H1 (cell line): ENCODE results near the gene UMODL1. TPM values are rescaled to one million over a fixed set of nuclear protein-coding genes. Genes with fewer than 3 reads are reported as not detected.

Source experiments
- CTCF ChIA-PET: fragments of 300-600 bp; sonication (Branson Sonifier 250); formaldehyde crosslinking; loops from one replicate; lab custom pipeline; 2021; ENCODE audit not compliant: partially characterized antibody; lab: Charles Lee
- POLR2A ChIA-PET: fragments of 300-600 bp; sonication (Branson Sonifier 250); formaldehyde crosslinking; loops from one replicate; lab custom pipeline; 2021; ENCODE audit warnings: inconsistent platforms; ENCODE audit not compliant: partially characterized antibody; lab: Charles Lee
- DNase-seq, 2 experiments: peaks; one replicate each; pipeline versions ENCODE4 v3.0.0 to v3.0.0-alpha.2; 2010 to 2022; ENCODE audit warnings: low spot score in 2 of 2, low read depth in 1 of 2, mixed read lengths in 1 of 2
- FAIRE-seq: peaks from 2 replicates; lab custom pipeline; 2011; peaks lifted over from hg19 to GRCh38; lab: Jason Lieb, UNC
- H2AFZ ChIP-seq: 2 replicates; pipeline ENCODE4 v1.8.1; 2012; ENCODE audit warnings: low read length, inconsistent platforms
- H2AK5ac ChIP-seq: 2 replicates; pipeline ENCODE4 v1.6.1; 2013; ENCODE audit warnings: low read depth, low read length
- H2BK120ac ChIP-seq: replicated peaks from 2 replicates; pipeline ENCODE3; 2013; ENCODE audit warnings: low read depth, low read length, inconsistent platforms
- H2BK12ac ChIP-seq: 2 replicates; pipeline ENCODE4 v1.6.1; 2013; ENCODE audit warnings: low read depth, low read length
- H2BK15ac ChIP-seq: 2 replicates; pipeline ENCODE4 v1.6.1; 2013; ENCODE audit warnings: low read length
- H2BK20ac ChIP-seq: 2 replicates; pipeline ENCODE4 v1.6.1; 2013; ENCODE audit warnings: low read length
- H2BK5ac ChIP-seq: 2 replicates; pipeline ENCODE4 v1.6.1; 2013; ENCODE audit warnings: low read depth, low read length
- H3K14ac ChIP-seq: 2 replicates; pipeline ENCODE4 v1.6.1; 2013; ENCODE audit warnings: inconsistent platforms; ENCODE audit not compliant: insufficient read length
- H3K18ac ChIP-seq: 2 replicates; pipeline ENCODE4 v1.6.1; 2013; ENCODE audit warnings: low read length; ENCODE audit errors: extremely low read depth
- H3K23ac ChIP-seq: 2 replicates; pipeline ENCODE4 v1.6.1; 2013; ENCODE audit warnings: inconsistent platforms; ENCODE audit not compliant: insufficient read length
- H3K23me2 ChIP-seq: 2 replicates; pipeline ENCODE4 v1.6.1; 2013; ENCODE audit warnings: low read depth, low read length
- H3K27ac ChIP-seq: 2 replicates; pipeline ENCODE4 v1.6.1; 2011; ENCODE audit warnings: low read depth, low read length, inconsistent platforms
- H3K27me3 ChIP-seq, 4 experiments: replicated peaks in 1 of 4; 1 replicate in 1 of 4; 2 replicates in 3 of 4; pipeline versions ENCODE4 v1.6.1 to v1.8.1; 2011 to 2013; ENCODE audit warnings: low read length in 3 of 4, mild to moderate bottlenecking in 3 of 4, inconsistent platforms in 2 of 4, mixed read lengths in 2 of 4, moderate library complexity in 1 of 4; ENCODE audit not compliant: control insufficient read depth in 3 of 4, insufficient read depth in 3 of 4; ENCODE audit errors: extremely low read depth in 1 of 4
- H3K36me3 ChIP-seq, 4 experiments: 2 replicates each; pipeline versions ENCODE4 v1.6.1 to v1.8.1; 2011 to 2013; ENCODE audit warnings: mild to moderate bottlenecking in 4 of 4, low read length in 3 of 4, moderate library complexity in 2 of 4, control low read depth in 1 of 4, inconsistent platforms in 1 of 4; ENCODE audit not compliant: insufficient read depth in 4 of 4, control insufficient read depth in 2 of 4
- H3K4ac ChIP-seq: replicated peaks from 2 replicates; pipeline ENCODE3; 2013; ENCODE audit warnings: low read length, low read depth, mixed read lengths, inconsistent platforms; ENCODE audit not compliant: insufficient read length
- H3K4me1 ChIP-seq, 4 experiments: replicated peaks in 1 of 4; 1 replicate in 1 of 4; 2 replicates in 3 of 4; pipeline versions ENCODE4 v1.6.1 to v1.8.1; 2011 to 2013; ENCODE audit warnings: low read length in 3 of 4, inconsistent platforms in 2 of 4, mixed read lengths in 1 of 4; ENCODE audit not compliant: insufficient read depth in 4 of 4, control insufficient read depth in 3 of 4
- H3K4me2 ChIP-seq, 2 experiments: 2 replicates each; pipeline versions ENCODE4 v1.6.1 to v1.8.1; 2011 to 2013; ENCODE audit warnings: low read depth in 2 of 2, low read length in 2 of 2, control low read depth in 1 of 2, inconsistent platforms in 1 of 2, mild to moderate bottlenecking in 1 of 2; ENCODE audit not compliant: insufficient read depth in 1 of 2
- H3K4me3 ChIP-seq, 4 experiments: fragments of 200-600, 300-600 bp in 1 of 4; sonication (generic), shearing (Covaris generic), sonication (Bioruptor Twin) in 1 of 4; 2 replicates each; pipeline versions ENCODE4 v1.5.1 to v1.8.1; 2011 to 2016; ENCODE audit warnings: low read length in 4 of 4, low read depth in 3 of 4, control low read depth in 2 of 4, inconsistent platforms in 2 of 4, mild to moderate bottlenecking in 2 of 4, mixed read lengths in 1 of 4, moderate library complexity in 1 of 4; ENCODE audit not compliant: insufficient read depth in 2 of 4; ENCODE audit errors: extremely low read depth in 1 of 4
- H3K56ac ChIP-seq: replicated peaks from 2 replicates; pipeline ENCODE3; 2013; ENCODE audit warnings: low read depth, mild to moderate bottlenecking, mixed read lengths, low read length, inconsistent platforms; ENCODE audit not compliant: insufficient read length
- H3K79me1 ChIP-seq: 2 replicates; pipeline ENCODE4 v1.6.1; 2013; ENCODE audit warnings: low read depth, low read length, control low read depth
- H3K79me2 ChIP-seq, 2 experiments: 2 replicates each; pipeline versions ENCODE4 v1.6.1 to v1.8.1; 2012 to 2013; ENCODE audit warnings: low read length in 2 of 2, mild to moderate bottlenecking in 2 of 2, inconsistent platforms in 1 of 2; ENCODE audit not compliant: insufficient read depth in 2 of 2, control insufficient read depth in 1 of 2
- H3K9ac ChIP-seq, 4 experiments: replicated peaks in 1 of 4; 1 replicate in 1 of 4; 2 replicates in 3 of 4; pipeline versions ENCODE4 v1.6.1 to v1.8.1; 2011 to 2013; ENCODE audit warnings: low read depth in 3 of 4, low read length in 3 of 4, control low read depth in 2 of 4, mild to moderate bottlenecking in 2 of 4, moderate library complexity in 2 of 4, inconsistent platforms in 1 of 4; ENCODE audit errors: extremely low read depth in 1 of 4
- H3K9me3 ChIP-seq, 2 experiments: 2 replicates each; pipeline versions ENCODE4 v1.6.1 to v1.8.1; 2012 to 2013; ENCODE audit warnings: mild to moderate bottlenecking in 2 of 2, moderate library complexity in 2 of 2, control low read depth in 1 of 2, inconsistent platforms in 1 of 2, low read depth in 1 of 2, low read length in 1 of 2, mixed read lengths in 1 of 2; ENCODE audit not compliant: insufficient read depth in 2 of 2
- H4K20me1 ChIP-seq, 2 experiments: replicated peaks in 1 of 2; 2 replicates each; pipeline versions ENCODE3 to v1.8.1; 2011 to 2013; ENCODE audit warnings: inconsistent platforms in 2 of 2, low read length in 2 of 2, mild to moderate bottlenecking in 1 of 2; ENCODE audit not compliant: insufficient read depth in 2 of 2, control insufficient read depth in 1 of 2
- H4K5ac ChIP-seq: 2 replicates; pipeline ENCODE4 v1.6.1; 2013; ENCODE audit warnings: low read length, low read depth, mixed read lengths, inconsistent platforms; ENCODE audit not compliant: insufficient read length
- H4K8ac ChIP-seq: 2 replicates; pipeline ENCODE4 v1.8.0; 2013; ENCODE audit warnings: mild to moderate bottlenecking, moderate library complexity, low read length, inconsistent platforms; ENCODE audit not compliant: insufficient read depth; ENCODE audit errors: extremely low read depth
- H4K91ac ChIP-seq: replicated peaks from 2 replicates; pipeline ENCODE3; 2013; ENCODE audit warnings: low read length, mixed read lengths, inconsistent platforms; ENCODE audit not compliant: insufficient read length
- BCL11A ChIP-seq, 2 experiments: IDR thresholded peaks; one replicate each; pipeline ENCODE4 v1.6.1; 2011; ENCODE audit warnings: low read depth in 2 of 2, low read length in 2 of 2, mild to moderate bottlenecking in 2 of 2
- BRCA1 ChIP-seq: IDR thresholded peaks from 2 replicates; pipeline ENCODE4 v1.6.1; 2012; ENCODE audit warnings: low read depth, low read length, improper control_type of control experiment
- CREB1 ChIP-seq: IDR thresholded peaks from 2 replicates; pipeline ENCODE4 v1.6.1; 2012; ENCODE audit warnings: inconsistent platforms
- EGR1 ChIP-seq: IDR thresholded peaks from 2 replicates; pipeline ENCODE4 v1.6.1; 2011; ENCODE audit warnings: low read depth, low read length, borderline replicate concordance
- FOSL1 ChIP-seq: IDR thresholded peaks from 2 replicates; pipeline ENCODE4 v1.6.1; 2011; ENCODE audit warnings: mild to moderate bottlenecking, low read depth, low read length, moderate library complexity; ENCODE audit not compliant: insufficient read depth
- JUN ChIP-seq: IDR thresholded peaks from 2 replicates; pipeline ENCODE4 v1.6.1; 2011; ENCODE audit warnings: low read depth, mild to moderate bottlenecking, improper control_type of control experiment, low read length
- RNF2 ChIP-seq: fragments of 200-900, 300-1000 bp; sonication (generic); IDR thresholded peaks from 2 replicates; pipeline ENCODE4 v1.7.1; 2016; ENCODE audit warnings: borderline replicate concordance, low read depth, mild to moderate bottlenecking, antibody characterized with exemption, low read length; ENCODE audit not compliant: poor library complexity, severe bottlenecking; ENCODE audit errors: missing control alignments
- RXRA ChIP-seq: IDR thresholded peaks from 2 replicates; pipeline ENCODE4 v1.6.1; 2011; ENCODE audit warnings: low read depth, mild to moderate bottlenecking, low read length, moderate library complexity; ENCODE audit not compliant: insufficient read depth
- SIN3A ChIP-seq, 2 experiments: IDR thresholded peaks in 1 of 2; conservative IDR thresholded peaks in 1 of 2; 2 replicates each; pipeline ENCODE4 v1.6.1; 2011 to 2012; ENCODE audit warnings: low read length in 2 of 2, improper control_type of control experiment in 1 of 2, low read depth in 1 of 2, mild to moderate bottlenecking in 1 of 2
- SIX5 ChIP-seq: IDR thresholded peaks from 2 replicates; pipeline ENCODE4 v1.6.1; 2011; ENCODE audit warnings: mild to moderate bottlenecking, low read depth, low read length
- TEAD4 ChIP-seq: IDR thresholded peaks from 2 replicates; pipeline ENCODE4 v1.6.1; 2012; ENCODE audit warnings: low read depth, low read length, inconsistent platforms, mixed read lengths
- WGBS, 2 experiments: shearing (Covaris generic) in 1 of 2; methylation state at CpG; one replicate each; pipeline versions ENCODE4 v1.1.6 to v1.1.7; 2013 to 2015; ENCODE audit warnings: low lambda C conversion rate in 2 of 2, mixed read lengths in 2 of 2, inconsistent platforms in 1 of 2, low coverage in 1 of 2, missing lambda C conversion rate in 1 of 2; ENCODE audit not compliant: insufficient replicate concordance in 2 of 2, insufficient coverage in 1 of 2, insufficient read length in 1 of 2; ENCODE audit errors: extremely low coverage in 1 of 2, missing lambda C conversion rate in 1 of 2; 5-methylcytosine and 5-hydroxymethylcytosine counted together
- polyA plus RNA-seq, 7 experiments: library from polyadenylated mRNA; depleted of rRNA in 3 of 7; stranded (reverse) in 5 of 7; unstranded in 2 of 7; fragments of >200 nt in 5 of 7; fragments of 200-250 nt in 2 of 7; gene quantifications; 1 replicate in 5 of 7; 2 replicates in 1 of 7; 4 replicates in 1 of 7; pipeline versions ENCODE4 v1.2.1 to v1.2.3, GENCODE V29; 2011 to 2013; ENCODE audit warnings: missing spikeins in 2 of 7, mixed read lengths in 2 of 7
- total RNA-seq: library from RNA; stranded (reverse); fragmentation: NEBNext Ultra II Directional; extraction: Animal tissue kit (Norgen Biotek cat#: 25700); gene quantifications from 2 replicates; pipeline ENCODE4 v1.2.1, GENCODE V29; 2021

The UMODL1 gene
- total and polyA plus RNA-seq, 2 of the 8 experiments (the other 6 are each of a cell fraction or from before 2014, with no cell fraction given) = not detected

DNA sequence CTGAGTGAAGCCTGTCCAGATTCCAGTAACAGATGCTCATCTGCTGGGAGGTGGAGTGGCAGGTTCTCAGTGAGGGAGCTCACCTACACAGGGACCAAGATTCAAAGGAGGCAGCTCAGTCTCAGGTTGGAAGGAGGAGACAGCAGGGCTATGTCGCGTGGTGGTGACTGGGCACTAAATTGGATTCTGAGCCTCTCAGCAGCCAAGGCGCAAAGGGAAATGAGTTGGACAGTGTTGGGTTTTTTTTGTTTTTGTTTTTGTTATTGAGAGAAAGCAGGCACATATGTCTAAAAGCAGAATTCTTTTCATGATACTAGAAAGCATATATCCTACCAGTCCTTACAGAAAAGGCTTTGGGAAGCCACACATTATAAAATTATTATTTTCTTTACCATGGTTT is 26.2 kb downstream of the UMODL1 start:
- Histone ChIP-seq H3K4ac (no peak overlapping the region), H4K8ac (no peak overlapping the region), H3K23me2 (no peaks in the 10 kb centered on the region), H3K18ac (no peak overlapping the region), H4K20me1 (no peaks in the 10 kb centered on the region), H2BK15ac (no peak overlapping the region), H4K5ac (no peak overlapping the region), H3K9ac (no peak overlapping the region), H2BK120ac (no peak overlapping the region), H2AK5ac (no peak overlapping the region), H2BK20ac (no peak overlapping the region), H3K4me1 (peaks cover 0 to 3% (median under 1%) of the 10 kb centered on the region in 4 experiments; a peak in 2 of 7 replicates), H3K79me2 (no peaks in the 10 kb centered on the region), H3K79me1 (no peaks in the 10 kb centered on the region), H2AFZ (no peak overlapping the region), H2BK12ac (no peak overlapping the region), H3K27ac (no peak overlapping the region), H3K56ac (no peak overlapping the region), H3K4me2 (no peak overlapping the region), H3K27me3 (no peaks in the 10 kb centered on the region), H3K14ac (no peak overlapping the region), H2BK5ac (no peak overlapping the region), H4K91ac (no peak overlapping the region), H3K4me3 (no peak overlapping the region), H3K9me3 (peaks cover 8 to 12% of the 10 kb centered on the region in 2 experiments; a peak in 2 of 4 replicates), H3K36me3 (no peaks in the 10 kb centered on the region), H3K23ac (no peak overlapping the region)
- DNase-seq = no peak
- WGBS, 2 experiments = 92% methylated on average over 3 of the region's 3 CpGs; no CpG with 5 or more reads in 1 of the 2 experiments
- TF ChIP-seq RXRA = no peak
- TF ChIP-seq SIX5 = no peak
- no peak for TF ChIP-seq SIN3A (conservative IDR thresholded peaks at IDR 0.05 in 1 of 2, IDR thresholded peaks at IDR 0.05 in 1 of 2; ENCODE audit: low read depth in 1 of 2, low read length in 2 of 2)
- no peak for TF ChIP-seq EGR1
- TF ChIP-seq RNF2 = no peak
- TF ChIP-seq FOSL1 = no peak
- no peak for TF ChIP-seq CREB1
- no peak for TF ChIP-seq BCL11A (IDR thresholded peaks at IDR 0.05; ENCODE audit: low read depth in 2 of 2, low read length in 2 of 2)
- TF ChIP-seq JUN = no peak
- TF ChIP-seq BRCA1 = no peak
- TF ChIP-seq TEAD4 = no peak
- ChIA-PET CTCF (interaction anchor here (0.7 to 1.9 kb wide), 8 partner anchors 9 to 20 kb away, joined by 3 to 14 read pairs (median 3); no protein-coding TSS in a partner anchor), POLR2A (no interaction called here)
- no peak for FAIRE-seq
